ENCODE data around the gene UXT.

GRCh38 chrX:47611926-47612325, 47.1 kb downstream of the UXT start:
- TF ChIP-seq POLR2AphosphoS5 (IDR thresholded peaks at IDR 0.05; ENCODE audit: borderline replicate concordance, low read depth, low read length) (no peak), EZH2 (IDR thresholded peaks at IDR 0.05) (no peak)
